GM18517 (cell line): Measurements from ENCODE around the gene CACHD1.

ENCODE experiments used
- ATAC-seq: cut with Tn5 transposase; IDR thresholded peaks from one replicate; pipeline ENCODE4 v1.9.1; 2021; ENCODE audit warnings: mild to moderate bottlenecking, moderate library complexity; ENCODE audit not compliant: unreplicated experiment

CACHD1 gene

GRCh38 chr1:64469977-64470664, at the start of gene CACHD1:
CACHD1 (plus strand) TSS chr1:64470129; CDS start chr1:64470745, 616 bp downstream.
- ATAC-seq = peak; percentile 85

GRCh38 chr1:64421377-64421776, 48.6 kb upstream of the CACHD1 start:
- ATAC-seq = no peak

GRCh38 chr1:64423526-64423925, 46.4 kb upstream of the CACHD1 start:
- no peak for ATAC-seq

GRCh38 chr1:64424412-64424811, 45.5 kb upstream of the CACHD1 start:
- no peak for ATAC-seq

- no peak for ATAC-seq
These were observed 44.4 kb upstream of the CACHD1 start for GRCh38 chr1:64425521-64425920.

- ATAC-seq = no peak
These were observed 43.2 kb upstream of the CACHD1 start for GRCh38 chr1:64426681-64427080.

- ATAC-seq = no peak
These were observed 42.0 kb upstream of the CACHD1 start for GRCh38 chr1:64427879-64428278.

GRCh38 chr1:64433308-64433707, 36.6 kb upstream of the CACHD1 start:
- no peak for ATAC-seq

- no peak for ATAC-seq
These were observed 36.2 kb upstream of the CACHD1 start for GRCh38 chr1:64433747-64434146.

- ATAC-seq = no peak
These were observed 34.9 kb upstream of the CACHD1 start for GRCh38 chr1:64435000-64435399.

- ATAC-seq = no peak
These were observed 32.5 kb upstream of the CACHD1 start for GRCh38 chr1:64437453-64437852.

- ATAC-seq = no peak
These were observed 29.6 kb upstream of the CACHD1 start for GRCh38 chr1:64440183-64440826.

GRCh38 chr1:64451440-64451839, 18.5 kb upstream of the CACHD1 start:
- ATAC-seq = no peak

GRCh38 chr1:64453688-64454087, 16.2 kb upstream of the CACHD1 start:
- ATAC-seq = no peak

- no peak for ATAC-seq
These were observed 11.0 kb upstream of the CACHD1 start for GRCh38 chr1:64458915-64459314.

GRCh38 chr1:64459743-64460142, 10.2 kb upstream of the CACHD1 start:
- ATAC-seq = no peak

- ATAC-seq = no peak
These were observed 3.9 kb upstream of the CACHD1 start for GRCh38 chr1:64466033-64466432.

GRCh38 chr1:64469116-64469976, 583 bp upstream of the CACHD1 start:
- no peak for ATAC-seq

GRCh38 chr1:64470665-64471217, 812 bp downstream of the CACHD1 start:
- ATAC-seq = no peak

- ATAC-seq = no peak
These were observed 1.5 kb downstream of the CACHD1 start for GRCh38 chr1:64471218-64472039.

GRCh38 chr1:64472040-64472376, 2.1 kb downstream of the CACHD1 start:
- no peak for ATAC-seq
